Inflammatory macrophage treated with lipopolysaccharide for 1 hour (primary cell): ENCODE results near the gene TMEM101.
"Not testable (repeated sequence)": the region's sequence is repeated elsewhere in the genome, so short reads cannot be mapped to it uniquely, and the experiment has no call there.

Experiments
- DNase-seq, 2 donors: peaks; one replicate each; pipeline ENCODE4 v3.0.0-alpha.2; 2020 to 2022

TMEM101 gene

GRCh38 chr17:43972444-43973212 is 42.1 kb downstream of the TMEM101 start:
- not testable (repeated sequence) for DNase-seq

GRCh38 chr17:43971436-43971835 is 43.3 kb downstream of the TMEM101 start:
- not testable (repeated sequence) for DNase-seq

- no peak for DNase-seq
These were observed 44.4 kb downstream of the TMEM101 start for GRCh38 chr17:43970366-43970765.

- DNase-seq, result no peak
These were observed 47.4 kb downstream of the TMEM101 start for GRCh38 chr17:43967251-43967875.

- no peak for DNase-seq
These were observed 48.5 kb downstream of the TMEM101 start for GRCh38 chr17:43966276-43966675.

- DNase-seq, result no peak
These were observed 52.3 kb downstream of the TMEM101 start for GRCh38 chr17:43962479-43962878.

- no peak for DNase-seq
These were observed 52.8 kb downstream of the TMEM101 start for GRCh38 chr17:43961954-43962353.

GRCh38 chr17:43961292-43961691 is 53.5 kb downstream of the TMEM101 start:
- DNase-seq, result not testable (repeated sequence)
